Measurements from ENCODE around the gene CCL25.
A peak's percentile ranks its signal among the peaks of the same experiment; 100 is the strongest.

Gene CCL25, protein sequence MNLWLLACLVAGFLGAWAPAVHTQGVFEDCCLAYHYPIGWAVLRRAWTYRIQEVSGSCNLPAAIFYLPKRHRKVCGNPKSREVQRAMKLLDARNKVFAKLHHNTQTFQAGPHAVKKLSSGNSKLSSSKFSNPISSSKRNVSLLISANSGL

DNA sequence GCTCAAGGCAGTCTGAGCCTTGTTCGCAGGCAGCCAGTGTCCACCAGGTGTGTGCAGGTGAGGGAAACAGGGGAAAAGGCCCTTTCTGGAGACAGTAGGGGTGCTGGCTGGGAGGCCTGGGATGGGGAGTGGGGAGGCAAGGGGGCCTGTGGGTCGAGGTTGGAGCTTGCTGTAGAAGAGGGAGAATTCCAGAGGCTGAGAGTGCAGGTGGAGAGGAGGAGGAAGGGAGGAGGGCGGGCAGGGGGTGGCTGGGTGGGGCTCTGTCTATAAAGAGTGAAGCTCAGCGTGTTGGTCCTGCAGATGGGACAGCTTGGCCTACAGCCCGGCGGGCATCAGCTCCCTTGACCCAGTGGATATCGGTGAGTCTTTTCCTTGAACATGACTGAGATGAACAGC is at the start of gene CCL25:
CCL25 (plus strand) TSS at position 297 of the 396 bp plus-strand sequence. CDS start 290 bp downstream, outside the sequence.
- in situ Hi-C loops (cut with HindIII; ENCODE audit: low sequenced_read_pairs), result no loop called here
- no peak for DNase-seq (ENCODE audit: low read depth)
- H3K4me3 ChIP-seq (ENCODE audit: low read depth, low read length), result no peak within 1 kb of the TSS
- TF ChIP-seq, protein P1, sequence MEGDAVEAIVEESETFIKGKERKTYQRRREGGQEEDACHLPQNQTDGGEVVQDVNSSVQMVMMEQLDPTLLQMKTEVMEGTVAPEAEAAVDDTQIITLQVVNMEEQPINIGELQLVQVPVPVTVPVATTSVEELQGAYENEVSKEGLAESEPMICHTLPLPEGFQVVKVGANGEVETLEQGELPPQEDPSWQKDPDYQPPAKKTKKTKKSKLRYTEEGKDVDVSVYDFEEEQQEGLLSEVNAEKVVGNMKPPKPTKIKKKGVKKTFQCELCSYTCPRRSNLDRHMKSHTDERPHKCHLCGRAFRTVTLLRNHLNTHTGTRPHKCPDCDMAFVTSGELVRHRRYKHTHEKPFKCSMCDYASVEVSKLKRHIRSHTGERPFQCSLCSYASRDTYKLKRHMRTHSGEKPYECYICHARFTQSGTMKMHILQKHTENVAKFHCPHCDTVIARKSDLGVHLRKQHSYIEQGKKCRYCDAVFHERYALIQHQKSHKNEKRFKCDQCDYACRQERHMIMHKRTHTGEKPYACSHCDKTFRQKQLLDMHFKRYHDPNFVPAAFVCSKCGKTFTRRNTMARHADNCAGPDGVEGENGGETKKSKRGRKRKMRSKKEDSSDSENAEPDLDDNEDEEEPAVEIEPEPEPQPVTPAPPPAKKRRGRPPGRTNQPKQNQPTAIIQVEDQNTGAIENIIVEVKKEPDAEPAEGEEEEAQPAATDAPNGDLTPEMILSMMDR (IDR thresholded peaks at IDR 0.05; ENCODE audit: low read depth, low read length, missing control alignments), result no peak

DNA sequence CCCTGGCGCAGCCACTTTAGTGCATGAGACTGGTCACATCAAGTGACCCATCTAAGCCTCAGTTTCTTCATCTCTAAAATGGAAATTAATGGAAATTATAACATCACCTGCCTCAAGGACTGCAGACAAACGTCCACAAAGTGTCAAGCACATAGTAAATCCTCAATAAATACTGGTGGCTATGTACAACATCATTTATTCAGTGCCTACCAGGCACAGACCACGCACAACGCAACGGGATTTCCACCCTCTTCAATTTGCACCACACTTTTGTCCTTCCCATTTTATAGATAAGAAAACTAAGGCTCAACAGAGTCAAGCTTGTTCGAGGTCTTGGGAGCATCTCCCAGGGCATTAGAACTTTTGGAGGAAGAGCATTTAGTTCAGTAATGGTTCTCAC is 48.6 kb upstream of the CCL25 start:
- TF ChIP-seq, protein P1 (IDR thresholded peaks at IDR 0.05; ENCODE audit: low read depth, low read length, missing control alignments), result no peak
- in situ Hi-C loops (cut with HindIII; ENCODE audit: low sequenced_read_pairs), result no loop called here
- peak overlapping the region; percentile 74 for H3K4me3 ChIP-seq (ENCODE audit: low read depth, low read length)
- no peak for DNase-seq (ENCODE audit: low read depth)

DNA sequence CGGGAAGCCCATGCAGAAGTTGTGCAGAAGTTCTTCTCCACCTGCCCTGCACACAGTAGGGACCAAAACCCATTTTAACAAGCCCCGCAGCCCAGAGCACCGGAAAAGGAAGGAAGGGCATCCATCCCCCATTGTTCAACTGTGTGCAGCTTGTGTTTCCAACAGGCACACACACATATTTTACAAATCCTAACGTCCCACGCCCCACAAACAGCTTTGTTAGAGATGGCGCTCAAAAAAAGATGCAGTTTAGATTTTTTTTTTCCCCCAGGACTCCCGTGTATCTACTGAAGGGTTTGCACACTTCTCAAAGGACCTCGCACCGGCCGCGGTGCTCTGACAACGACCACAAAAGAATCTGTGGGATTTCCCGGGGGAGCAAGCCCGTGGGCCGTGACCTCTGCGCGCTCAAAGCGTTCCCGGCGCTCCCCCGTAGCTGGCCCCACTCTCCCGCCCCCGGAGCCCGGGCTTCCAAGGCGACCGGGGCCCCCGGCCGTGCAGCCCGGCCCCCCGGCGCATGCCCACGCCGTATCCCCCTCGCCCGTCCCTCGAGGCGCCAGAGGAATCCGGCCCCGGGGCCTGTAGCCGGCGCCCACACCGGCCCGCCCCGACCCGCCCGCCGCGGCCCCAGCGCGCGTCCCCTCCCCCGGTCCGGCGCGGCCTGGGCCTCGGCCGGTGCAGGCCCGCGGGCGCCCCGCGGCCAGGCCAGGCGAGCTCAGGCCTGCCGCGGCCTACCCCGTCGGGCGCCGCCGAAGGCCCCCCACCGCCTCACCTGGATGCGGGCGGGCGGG is 47.6 kb upstream of the CCL25 start:
- peak overlapping the region; percentile 74 for H3K4me3 ChIP-seq (ENCODE audit: low read depth, low read length)
- TF ChIP-seq, protein P1 (IDR thresholded peaks at IDR 0.05; ENCODE audit: low read depth, low read length, missing control alignments), result no peak
- no peak for DNase-seq (ENCODE audit: low read depth)
- in situ Hi-C loops (cut with HindIII; ENCODE audit: low sequenced_read_pairs), result no loop called here

DNA sequence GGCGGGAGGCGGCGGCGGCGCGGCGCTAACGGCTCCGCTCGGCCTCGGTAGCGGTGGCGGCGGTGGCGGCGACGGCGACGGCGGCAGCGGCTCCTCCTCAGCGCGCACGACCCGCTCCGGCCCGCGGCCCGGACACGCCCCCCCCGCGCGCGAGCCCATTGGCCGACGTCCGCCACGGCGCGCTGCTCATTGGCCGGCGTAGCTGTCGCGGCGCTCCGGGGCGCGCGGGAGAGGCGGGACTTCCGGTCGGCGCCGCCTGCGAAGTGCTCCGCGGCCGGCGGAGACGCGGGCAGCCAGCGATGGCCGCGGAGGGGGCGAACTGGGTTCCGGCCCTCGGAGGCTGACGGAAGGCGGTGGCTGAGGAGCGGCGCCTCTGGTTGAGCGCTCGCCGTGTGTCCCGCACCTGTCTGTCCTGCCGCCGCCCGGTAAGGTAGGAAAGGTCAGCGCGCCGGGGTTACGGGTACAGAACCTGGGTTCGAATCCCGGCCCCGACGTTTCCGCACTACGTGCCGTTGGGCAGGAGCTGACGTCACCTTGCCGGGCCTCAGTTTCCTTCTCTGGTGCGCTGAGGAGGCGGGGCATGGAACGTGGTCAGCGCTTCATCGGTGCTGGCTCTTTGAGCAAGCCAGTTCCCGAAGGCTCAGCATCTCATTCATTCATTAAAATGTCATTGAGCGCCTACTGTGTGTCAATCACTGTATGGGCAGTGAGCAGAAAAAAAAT is 46.9 kb upstream of the CCL25 start, which contains the start of gene ELAVL1:
ELAVL1 (minus strand) TSS at position 108 of the 723 bp plus-strand sequence. CDS start 13,826 bp downstream, outside the sequence.
- TF ChIP-seq, protein P1 (IDR thresholded peaks at IDR 0.05; ENCODE audit: low read depth, low read length, missing control alignments), result no peak
- in situ Hi-C loops (cut with HindIII; ENCODE audit: low sequenced_read_pairs), result no loop called here
- H3K4me3 ChIP-seq (ENCODE audit: low read depth, low read length), result peak within 1 kb of the TSS; percentile 88
- DNase-seq (ENCODE audit: low read depth), result peak; percentile 66

DNA sequence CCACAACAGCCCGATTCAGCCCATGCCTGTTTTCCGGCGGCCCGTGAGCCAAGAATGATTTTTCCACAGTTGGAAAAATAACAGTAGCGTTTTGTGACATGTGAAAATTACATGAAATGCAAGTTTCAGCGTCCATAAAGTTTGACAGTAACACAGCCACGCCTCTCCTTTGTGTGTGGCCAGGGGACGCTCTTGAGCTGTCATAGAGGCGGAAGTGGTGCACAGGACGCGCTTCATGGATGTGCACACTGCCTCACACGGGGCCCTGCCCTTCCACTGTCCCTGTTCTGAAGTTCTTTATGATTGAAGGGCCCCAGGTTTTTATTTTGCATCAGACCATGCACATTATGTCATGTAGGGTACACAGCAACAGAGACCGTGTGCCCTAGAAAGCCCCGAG is 34.8 kb upstream of the CCL25 start:
- DNase-seq (ENCODE audit: low read depth), result no peak
- in situ Hi-C loops (cut with HindIII; ENCODE audit: low sequenced_read_pairs), result no loop called here
- no peak overlapping the region for H3K4me3 ChIP-seq (ENCODE audit: low read depth, low read length)
- TF ChIP-seq, protein P1 (IDR thresholded peaks at IDR 0.05; ENCODE audit: low read depth, low read length, missing control alignments), result no peak

DNA sequence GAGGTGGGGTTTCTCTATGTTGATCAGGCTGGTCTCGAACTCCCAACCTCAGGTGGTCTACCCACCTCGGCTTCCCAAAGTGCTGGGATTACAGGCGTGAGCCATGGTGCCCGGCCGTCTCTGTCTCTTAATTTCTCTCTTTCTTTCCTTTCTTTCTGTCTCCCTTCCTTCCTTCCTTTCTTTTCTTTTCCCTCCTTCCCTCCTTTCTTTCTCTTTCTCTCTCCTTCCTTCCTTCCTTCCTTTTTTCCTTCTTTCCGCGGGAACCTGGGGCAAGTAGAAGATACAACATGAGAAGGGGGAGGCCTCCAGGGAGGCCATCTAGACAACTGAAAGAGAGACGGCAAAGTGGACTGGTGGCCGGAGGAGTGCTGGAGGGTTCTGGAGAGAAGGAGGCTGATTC is 31.9 kb upstream of the CCL25 start:
- in situ Hi-C loops (cut with HindIII; ENCODE audit: low sequenced_read_pairs), result no loop called here
- no peak for DNase-seq (ENCODE audit: low read depth)
- TF ChIP-seq, protein P1 (IDR thresholded peaks at IDR 0.05; ENCODE audit: low read depth, low read length, missing control alignments), result no peak
- no peak overlapping the region for H3K4me3 ChIP-seq (ENCODE audit: low read depth, low read length)

All from astrocyte of the cerebellum (primary cell).